ENCODE results near the gene SLC5A3. TPM values are rescaled to one million over a fixed set of nuclear protein-coding genes. Genes with fewer than 3 reads are reported as not detected.

The SLC5A3 gene
- total and polyA plus RNA-seq, 11 donors, result 1.1 to 6.2 (median 3.5) TPM

- ATAC-seq (no peak), DNase-seq (no peak)
- peaks cover 0 to 10% (median 0%) of the 10 kb centered on the region in 9 donors for H3K36me3 ChIP-seq
- no peak overlapping the region for H3K4me3 ChIP-seq
- 94 to 100% (median 97%) methylated on average over 1 of the region's 1 CpG for WGBS, 4 donors
- no peak overlapping the region for H3K27ac ChIP-seq
- TF ChIP-seq POLR2A (IDR thresholded peaks at IDR 0.05) (no peak), CTCF (IDR thresholded peaks at IDR 0.05) (no peak)
- intact Hi-C loops (cut with DNase I), result loop anchor here in 6 of 10 donors (5.0 to 10.0 kb wide), 5 partner anchors 45 to 270 kb away; partner anchors contain the start of gene ATP5PO (in 1 of the 6)
- H3K27me3 ChIP-seq, result no peaks in the 10 kb centered on the region
- no peaks in the 10 kb centered on the region for H3K9me3 ChIP-seq
- peaks cover 0 to 76% (median 41%) of the 10 kb centered on the region in 12 donors for H3K4me1 ChIP-seq
These were observed 3.5 kb downstream of the SLC5A3 start for GRCh38 chr21:34076835-34077234.

- H3K4me3 ChIP-seq, result no peak overlapping the region
- no peak for DNase-seq
- H3K36me3 ChIP-seq, result peaks cover 0 to 10% (median 0%) of the 10 kb centered on the region in 9 donors
- no peak for ATAC-seq
- no peaks in the 10 kb centered on the region for H3K27me3 ChIP-seq
- TF ChIP-seq CTCF (IDR thresholded peaks at IDR 0.05), result no peak
- TF ChIP-seq POLR2A (IDR thresholded peaks at IDR 0.05), result no peak
- H3K27ac ChIP-seq, result no peak overlapping the region
- no peaks in the 10 kb centered on the region for H3K9me3 ChIP-seq
- intact Hi-C loops (cut with DNase I), result loop anchor here in 6 of 10 donors (5.0 to 10.0 kb wide), 5 partner anchors 44 to 269 kb away; partner anchors contain the start of gene ATP5PO (in 1 of the 6)
- 54 to 65% (median 59%) methylated on average over 1 of the region's 1 CpG for WGBS, 4 donors
- H3K4me1 ChIP-seq, result peaks cover 0 to 75% (median 44%) of the 10 kb centered on the region in 12 donors
These were observed 4.5 kb downstream of the SLC5A3 start for GRCh38 chr21:34077888-34078287.

- WGBS, 4 donors, result 39 to 51% (median 43%) methylated on average over 2 of the region's 2 CpGs
- H3K9me3 ChIP-seq, result no peaks in the 10 kb centered on the region
- ATAC-seq (peak in 2 of 4 donors; percentile 36 to 58), DNase-seq (peak in 2 of 5 donors; percentile 38)
- TF ChIP-seq CTCF (IDR thresholded peaks at IDR 0.05) (no peak), POLR2A (IDR thresholded peaks at IDR 0.05) (no peak)
- intact Hi-C loops (cut with DNase I), result loop anchor here in 6 of 10 donors (5.0 to 10.0 kb wide), 5 partner anchors 43 to 268 kb away; partner anchors contain the start of gene ATP5PO (in 1 of the 6)
- peak overlapping the region in 1 of 12 donors; percentile 7 for H3K4me3 ChIP-seq
- peaks cover 0 to 10% (median 0%) of the 10 kb centered on the region in 9 donors for H3K36me3 ChIP-seq
- peaks cover 0 to 81% (median 45%) of the 10 kb centered on the region in 12 donors for H3K4me1 ChIP-seq
- no peaks in the 10 kb centered on the region for H3K27me3 ChIP-seq
- peak overlapping the region in 4 of 12 donors; percentile 19 to 59 (median 47) for H3K27ac ChIP-seq
These were observed 5.5 kb downstream of the SLC5A3 start for GRCh38 chr21:34078915-34079314.

GRCh38 chr21:34080710-34081109 is 7.3 kb downstream of the SLC5A3 start:
- Histone ChIP-seq H3K9me3 (no peaks in the 10 kb centered on the region), H3K4me1 (peaks cover 0 to 69% (median 32%) of the 10 kb centered on the region in 12 donors), H3K4me3 (no peak overlapping the region), H3K36me3 (peaks cover 0 to 14% (median 0%) of the 10 kb centered on the region in 9 donors), H3K27me3 (no peaks in the 10 kb centered on the region), H3K27ac (no peak overlapping the region)
- ATAC-seq (no peak), DNase-seq (no peak)
- TF ChIP-seq POLR2A (IDR thresholded peaks at IDR 0.05), result no peak
- TF ChIP-seq CTCF (IDR thresholded peaks at IDR 0.05), result no peak
- intact Hi-C loops (cut with DNase I), result loop anchor here in 1 of 10 donors (5.0 kb wide), 1 partner anchor 42 kb away; no protein-coding TSS in a partner anchor
- WGBS, 4 donors, result 88 to 99% (median 97%) methylated on average over 5 of the region's 5 CpGs

Measured in heart left ventricle (tissue), 16 donors.